Naive thymus-derived CD4-positive, alpha-beta T cell (primary cell): Measurements from ENCODE around the gene PCSK2. TPM values are rescaled to one million over a fixed set of nuclear protein-coding genes. Genes with fewer than 3 reads are reported as not detected.

Experiments used
- ATAC-seq: fragments of 150-1000 bp; cut with Tn5 transposase; 2 replicates; pipeline ENCODE4 v1.10.0; 2021; ENCODE audit warnings: mild to moderate bottlenecking, moderate library complexity
- CTCF ChIA-PET: fragments of 350-600 bp; sonication (Branson Sonifier 250); formaldehyde crosslinking; loops from one replicate; lab custom pipeline; 2021; ENCODE audit warnings: antibody characterized with exemption; lab: Charles Lee
- POLR2A ChIA-PET: fragments of 350-600 bp; sonication (Branson Sonifier 250); formaldehyde crosslinking; loops from one replicate; lab custom pipeline; 2021; ENCODE audit warnings: antibody characterized with exemption, inconsistent platforms; lab: Charles Lee
- DNase-seq, 9 donors: peaks; one replicate each; pipeline versions ENCODE4 v3.0.0 to v3.0.0-alpha.2; 2020 to 2022; ENCODE audit warnings: mixed read lengths in 1 of 9
- H3K27ac ChIP-seq: one replicate; pipeline ENCODE4 v1.7.0; 2013; ENCODE audit warnings: mild to moderate bottlenecking, low read depth, low read length, moderate library complexity
- H3K27me3 ChIP-seq, 2 donors: one replicate each; pipeline ENCODE4 v1.7.0; 2013; ENCODE audit warnings: low read length in 2 of 2, mild to moderate bottlenecking in 2 of 2, moderate library complexity in 2 of 2; ENCODE audit not compliant: control insufficient read depth in 2 of 2, insufficient read depth in 2 of 2
- H3K36me3 ChIP-seq, 3 experiments: 1 replicate in 2 of 3; 2 replicates in 1 of 3; pipeline ENCODE4 v1.7.0; 2013; ENCODE audit warnings: low read length in 3 of 3, mild to moderate bottlenecking in 3 of 3, moderate library complexity in 1 of 3; ENCODE audit not compliant: insufficient read depth in 3 of 3, control insufficient read depth in 2 of 3
- H3K4me1 ChIP-seq, 2 donors: one replicate each; pipeline ENCODE4 v1.7.0; 2013; ENCODE audit warnings: low read length in 2 of 2, mild to moderate bottlenecking in 2 of 2, moderate library complexity in 1 of 2; ENCODE audit not compliant: control insufficient read depth in 2 of 2, insufficient read depth in 2 of 2
- H3K4me3 ChIP-seq: 2 replicates; pipeline ENCODE4 v1.7.0; 2013; ENCODE audit warnings: mild to moderate bottlenecking, low read length
- H3K9me3 ChIP-seq, 3 experiments: 1 replicate in 2 of 3; 2 replicates in 1 of 3; pipeline ENCODE4 v1.7.0; 2013; ENCODE audit warnings: low read length in 3 of 3; ENCODE audit not compliant: control insufficient read depth in 2 of 3
- H3K27ac Mint-ChIP-seq, 9 donors: one replicate each; pipeline ENCODE4 v1.8.0; 2020 to 2022; ENCODE audit warnings: mixed read lengths in 9 of 9, mild to moderate bottlenecking in 8 of 9, moderate library complexity in 5 of 9, inconsistent platforms in 2 of 9
- H3K27me3 Mint-ChIP-seq, 5 donors: one replicate each; pipeline ENCODE4 v1.8.0; 2021 to 2022; ENCODE audit warnings: mixed read lengths in 5 of 5, mild to moderate bottlenecking in 1 of 5
- H3K36me3 Mint-ChIP-seq, 5 donors: one replicate each; pipeline ENCODE4 v1.8.0; 2020 to 2022; ENCODE audit warnings: mixed read lengths in 5 of 5, mild to moderate bottlenecking in 3 of 5, inconsistent platforms in 1 of 5
- H3K4me1 Mint-ChIP-seq, 7 donors: one replicate each; pipeline ENCODE4 v1.8.0; 2020 to 2022; ENCODE audit warnings: mixed read lengths in 7 of 7, mild to moderate bottlenecking in 3 of 7, inconsistent platforms in 1 of 7
- H3K4me3 Mint-ChIP-seq, 10 donors: one replicate each; pipeline ENCODE4 v1.8.0; 2020 to 2022; ENCODE audit warnings: mild to moderate bottlenecking in 10 of 10, mixed read lengths in 10 of 10, moderate library complexity in 6 of 10, inconsistent platforms in 2 of 10
- H3K9me3 Mint-ChIP-seq, 11 donors: one replicate each; pipeline ENCODE4 v1.8.0; 2020 to 2022; ENCODE audit warnings: mixed read lengths in 11 of 11, mild to moderate bottlenecking in 4 of 11, inconsistent platforms in 1 of 11, moderate library complexity in 1 of 11
- intact Hi-C, 2 donors: fragments of 100-400 bp; cut with micrococcal nuclease; formaldehyde crosslinking; loops; one replicate each; pipeline ENCODE4 v1.15.1; 2023
- polyA plus RNA-seq, 2 donors: library from polyadenylated mRNA; unstranded; fragments of 300-500 nt; fragmentation: Illumina TruSeq; gene quantifications; one replicate each; pipeline ENCODE4 v1.2.3, GENCODE V29; 2021
- total RNA-seq, 6 experiments: library from RNA in 5 of 6; stranded (reverse) in 5 of 6; gene quantifications; 1 replicate in 5 of 6; 2 replicates in 1 of 6; pipeline ENCODE4 v1.2.3 and lab custom pipeline; 2021 to 2026

PCSK2 gene
- total and polyA plus RNA-seq, 7 experiments from 2014 or later = not detected

DNA sequence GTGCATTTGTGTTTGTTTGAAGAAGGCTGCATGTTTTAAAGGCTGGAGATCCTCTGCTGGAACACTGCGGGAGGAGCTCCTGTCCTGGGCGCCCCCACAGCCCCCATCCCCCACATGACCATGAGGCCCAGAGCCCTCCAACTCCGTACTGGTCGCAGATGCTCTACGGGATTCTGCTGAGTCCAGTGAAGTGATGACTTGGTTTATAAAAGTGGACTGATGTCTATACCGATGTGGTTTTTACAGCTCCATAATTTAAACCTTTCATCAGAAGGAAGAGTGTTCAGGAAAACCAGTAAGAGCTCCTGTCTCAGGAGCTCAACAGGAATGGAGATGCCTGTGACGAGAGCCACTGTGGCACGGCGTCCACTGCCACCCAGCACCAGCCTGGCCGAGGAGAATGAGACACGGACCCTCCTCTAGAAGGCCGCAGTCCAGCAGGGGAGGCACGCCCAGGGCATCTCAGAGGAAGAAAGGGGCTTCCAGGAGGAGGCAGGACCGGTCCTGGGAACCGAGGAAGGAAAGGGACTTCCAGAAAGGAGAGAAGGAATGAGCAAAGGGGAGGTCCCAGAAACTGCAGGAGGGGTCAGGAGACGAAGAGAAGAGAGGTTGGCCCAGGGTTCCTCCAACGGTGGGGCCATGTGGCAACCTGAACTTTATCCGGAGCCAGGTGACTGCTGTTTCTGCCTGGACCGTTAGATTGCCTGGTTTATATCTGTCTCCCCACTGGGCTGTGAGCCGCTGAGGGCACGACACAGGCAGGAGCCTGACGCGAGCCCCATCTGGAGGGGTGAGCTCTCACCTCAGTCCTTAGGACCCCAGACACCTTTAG is 277.4 kb downstream of the PCSK2 start:
- H3K27me3 Mint-ChIP-seq = peaks cover 0 to 19% (median 0%) of the 10 kb centered on the region in 5 donors
- POLR2A ChIA-PET = interaction anchor here (0.6 to 0.7 kb wide), 2 partner anchors 27 to 1003 kb away, joined by 3 to 4 read pairs; partner anchors contain the start of gene SEC23B

DNA sequence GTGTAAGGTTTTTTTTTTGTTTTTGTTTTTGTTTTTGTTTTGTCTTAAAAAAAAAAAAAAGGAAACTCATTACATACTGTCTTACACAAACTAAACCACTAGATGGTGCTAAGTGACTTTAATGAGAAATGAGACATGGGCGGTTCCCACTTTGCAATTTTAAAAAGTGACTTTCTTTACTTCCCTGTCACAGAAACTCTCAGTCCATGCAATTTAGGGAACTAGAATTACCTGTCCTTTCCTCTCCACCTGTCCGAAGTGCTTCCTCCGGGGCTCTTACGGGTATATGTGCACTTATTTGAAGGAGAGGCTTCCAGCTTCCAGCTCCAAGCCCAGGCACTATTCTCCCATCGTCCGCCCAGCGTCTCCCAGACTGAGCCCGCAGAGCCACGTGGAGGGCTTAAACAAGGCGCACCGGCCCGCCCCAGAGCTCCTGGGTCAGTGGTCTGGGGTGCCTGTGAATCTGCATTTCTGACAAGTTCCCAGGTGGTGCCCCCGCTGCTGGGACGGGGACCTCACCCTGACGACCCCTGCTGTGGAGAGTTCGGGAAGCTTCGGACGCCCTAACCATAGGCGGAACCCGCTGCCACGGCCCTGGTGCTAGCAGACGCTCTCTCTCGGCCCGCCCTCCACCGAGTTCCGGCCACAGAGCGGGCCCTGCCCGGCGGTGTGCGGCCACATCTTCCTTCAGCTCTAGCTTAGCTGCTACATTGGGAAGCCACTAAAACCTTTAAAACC is 278.2 kb downstream of the PCSK2 start:
- CTCF ChIA-PET = interaction anchor here (0.6 to 3.5 kb wide), 10 partner anchors 8 to 771 kb away, joined by 3 to 39 read pairs (median 4); no protein-coding TSS in a partner anchor
- H3K9me3 ChIP-seq = no peaks in the 10 kb centered on the region
- peak; percentile 85 for ATAC-seq
- H3K27me3 ChIP-seq = no peaks in the 10 kb centered on the region
- Mint-ChIP-seq H3K36me3 (peaks cover 0 to 7% (median 0%) of the 10 kb centered on the region in 5 donors), H3K27ac (peak overlapping the region in 8 of 9 donors; percentile 15 to 92 (median 82)), H3K4me3 (peak overlapping the region; percentile 82 to 95 (median 91)), H3K9me3 (peaks cover 0 to 6% (median 0%) of the 10 kb centered on the region in 11 donors), H3K4me1 (peaks cover 10 to 57% (median 36%) of the 10 kb centered on the region in 7 donors), H3K27me3 (peaks cover 0 to 19% (median 0%) of the 10 kb centered on the region in 5 donors)
- H3K4me1 ChIP-seq = peaks cover 6 to 27% of the 10 kb centered on the region in 2 donors
- no peak overlapping the region for H3K27ac ChIP-seq
- intact Hi-C loops = loop anchor here (1.0 to 10.0 kb wide), 16 partner anchors 26 to 962 kb away; partner anchors contain the start of genes DSTN (in 2 of the 2), KAT14 (in 2 of the 2), PET117 (in 2 of the 2) and RRBP1 (in 2 of the 2)
- H3K36me3 ChIP-seq = no peaks in the 10 kb centered on the region
- POLR2A ChIA-PET = interaction anchor here (0.6 to 0.7 kb wide), 2 partner anchors 26 to 1002 kb away, joined by 3 to 4 read pairs; partner anchors contain the start of gene SEC23B
- peak overlapping the region; percentile 65 for H3K4me3 ChIP-seq
- DNase-seq = peak; percentile 13 to 70 (median 62)

More for the DNA sequence above, 277.4 kb downstream of the PCSK2 start:
- no peaks in the 10 kb centered on the region for H3K9me3 ChIP-seq
- intact Hi-C loops = loop anchor here (1.0 to 10.0 kb wide), 10 partner anchors 33 to 963 kb away; partner anchors contain the start of genes DSTN (in 2 of the 2), KAT14 (in 2 of the 2), PET117 (in 2 of the 2) and DZANK1 (in 1 of the 2)
- DNase-seq (peak in 2 of 9 donors; percentile 7 to 13), ATAC-seq (no peak)
- Mint-ChIP-seq H3K9me3 (peaks cover 0 to 6% (median 0%) of the 10 kb centered on the region in 11 donors), H3K4me3 (peak overlapping the region; percentile 82 to 95 (median 91)), H3K27ac (peak overlapping the region in 8 of 9 donors; percentile 15 to 92 (median 82)), H3K36me3 (peaks cover 0 to 4% (median 0%) of the 10 kb centered on the region in 5 donors), H3K4me1 (peaks cover 10 to 56% (median 36%) of the 10 kb centered on the region in 7 donors)
- H3K4me3 ChIP-seq = peak overlapping the region; percentile 65
- no peaks in the 10 kb centered on the region for H3K36me3 ChIP-seq
- CTCF ChIA-PET = interaction anchor here (0.6 to 3.5 kb wide), 9 partner anchors 8 to 492 kb away, joined by 3 to 39 read pairs (median 4); no protein-coding TSS in a partner anchor
- no peak overlapping the region for H3K27ac ChIP-seq
- no peaks in the 10 kb centered on the region for H3K27me3 ChIP-seq
- H3K4me1 ChIP-seq = peaks cover 6 to 27% of the 10 kb centered on the region in 2 donors

- Mint-ChIP-seq H3K27me3 (peaks cover 0 to 18% (median 0%) of the 10 kb centered on the region in 5 donors), H3K4me1 (peaks cover 10 to 60% (median 36%) of the 10 kb centered on the region in 7 donors), H3K4me3 (peak overlapping the region; percentile 82 to 95 (median 91)), H3K27ac (peak overlapping the region in 7 of 9 donors; percentile 15 to 92 (median 81)), H3K36me3 (peaks cover 0 to 7% (median 0%) of the 10 kb centered on the region in 5 donors), H3K9me3 (peaks cover 0 to 6% (median 0%) of the 10 kb centered on the region in 11 donors)
- CTCF ChIA-PET = interaction anchor here (0.8 to 3.5 kb wide), 10 partner anchors 8 to 770 kb away, joined by 3 to 39 read pairs (median 4); no protein-coding TSS in a partner anchor
- ATAC-seq (peak; percentile 5), DNase-seq (peak in 2 of 9 donors; percentile 6 to 54)
- no peaks in the 10 kb centered on the region for H3K9me3 ChIP-seq
- POLR2A ChIA-PET = no interaction called here
- no peaks in the 10 kb centered on the region for H3K36me3 ChIP-seq
- peak overlapping the region; percentile 65 for H3K4me3 ChIP-seq
- H3K27ac ChIP-seq = no peak overlapping the region
- intact Hi-C loops = loop anchor here (1.0 to 10.0 kb wide), 11 partner anchors 25 to 631 kb away; partner anchors contain the start of genes KAT14 (in 2 of the 2), PET117 (in 2 of the 2), RRBP1 (in 2 of the 2) and BFSP1 (in 1 of the 2)
- no peaks in the 10 kb centered on the region for H3K27me3 ChIP-seq
- peaks cover 6 to 27% of the 10 kb centered on the region in 2 donors for H3K4me1 ChIP-seq
These were observed 279.0 kb downstream of the PCSK2 start for GRCh38 chr20:17505636-17506517.

DNA sequence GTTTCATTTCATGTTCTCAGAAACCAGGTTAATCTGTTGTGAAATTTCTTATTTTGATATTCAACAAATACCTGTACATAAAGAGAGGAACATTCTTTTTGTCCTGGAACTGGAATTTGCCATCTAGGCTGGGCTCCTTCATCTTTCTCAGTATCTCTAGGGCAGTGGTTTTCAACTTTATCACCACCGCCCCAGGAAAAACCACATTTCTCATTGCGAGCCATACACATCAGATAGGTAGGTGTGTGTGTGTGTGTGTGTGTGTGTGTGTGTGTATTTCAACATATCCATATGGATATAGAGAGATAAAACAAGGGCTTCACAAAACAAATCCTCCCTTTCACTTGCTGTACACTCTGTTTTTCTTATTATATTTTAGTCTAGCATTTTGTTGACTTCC is 280.2 kb downstream of the PCSK2 start:
- Histone ChIP-seq H3K27me3 (no peaks in the 10 kb centered on the region), H3K4me3 (no peak overlapping the region), H3K9me3 (no peaks in the 10 kb centered on the region), H3K4me1 (peaks cover 6 to 38% of the 10 kb centered on the region in 2 donors), H3K27ac (no peak overlapping the region), H3K36me3 (no peaks in the 10 kb centered on the region)
- Mint-ChIP-seq H3K4me3 (peak overlapping the region in 4 of 10 donors; percentile 5 to 44 (median 22)), H3K27me3 (peaks cover 0 to 10% (median 0%) of the 10 kb centered on the region in 5 donors), H3K27ac (peak overlapping the region in 2 of 9 donors; percentile 5 to 19), H3K9me3 (peaks cover 0 to 6% (median 0%) of the 10 kb centered on the region in 11 donors), H3K4me1 (peaks cover 10 to 69% (median 41%) of the 10 kb centered on the region in 7 donors), H3K36me3 (peaks cover 0 to 11% (median 0%) of the 10 kb centered on the region in 5 donors)
- ChIA-PET CTCF (no interaction called here), POLR2A (no interaction called here)
- no peak for ATAC-seq
- intact Hi-C loops = loop anchor here in 1 of 2 donors (10.0 kb wide), 1 partner anchor 628 kb away; the partner anchor contains the start of genes KAT14 and PET117
- no peak for DNase-seq

DNA sequence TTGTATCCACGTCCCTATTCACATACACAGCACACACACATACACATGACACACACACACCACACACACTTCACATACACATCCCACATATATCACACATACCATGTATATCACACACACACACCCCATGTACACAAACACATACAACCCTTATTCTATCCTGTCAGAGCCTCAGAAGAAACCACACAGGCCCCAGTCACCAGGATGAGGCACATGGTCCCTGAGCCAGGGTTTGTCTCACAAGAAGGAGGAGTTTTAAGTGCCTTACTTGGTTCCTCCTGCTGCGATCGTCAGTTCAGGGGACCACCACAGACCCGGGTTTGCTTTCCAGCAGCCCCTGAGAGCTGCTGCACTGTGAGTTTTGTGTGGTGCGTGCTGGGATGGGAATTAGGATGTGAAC is 280.7 kb downstream of the PCSK2 start:
- H3K27ac Mint-ChIP-seq = peak overlapping the region in 3 of 9 donors; percentile 0 to 5 (median 0)
- H3K27ac ChIP-seq = no peak overlapping the region

More for the DNA sequence above, 280.7 kb downstream of the PCSK2 start:
- H3K4me1 Mint-ChIP-seq = peaks cover 10 to 65% (median 36%) of the 10 kb centered on the region in 7 donors
- ATAC-seq = no peak
- Histone ChIP-seq H3K4me3 (no peak overlapping the region), H3K27me3 (no peaks in the 10 kb centered on the region), H3K9me3 (no peaks in the 10 kb centered on the region), H3K36me3 (no peaks in the 10 kb centered on the region), H3K4me1 (peaks cover 6 to 38% of the 10 kb centered on the region in 2 donors)
- intact Hi-C loops = loop anchor here in 1 of 2 donors (10.0 kb wide), 1 partner anchor 627 kb away; the partner anchor contains the start of genes KAT14 and PET117
- H3K9me3 Mint-ChIP-seq = peaks cover 0 to 6% (median 0%) of the 10 kb centered on the region in 11 donors
- ChIA-PET POLR2A (no interaction called here), CTCF (interaction anchor here (1.6 kb wide), 1 partner anchor 488 kb away, joined by 7 read pairs; no protein-coding TSS in a partner anchor)
- no peak for DNase-seq
- peak overlapping the region in 5 of 10 donors; percentile 2 to 44 (median 6) for H3K4me3 Mint-ChIP-seq
- H3K27me3 Mint-ChIP-seq = peaks cover 0 to 6% (median 0%) of the 10 kb centered on the region in 5 donors
- peaks cover 0 to 13% (median 0%) of the 10 kb centered on the region in 5 donors for H3K36me3 Mint-ChIP-seq
